ENCODE measurements around the gene HPSE.
"Not testable (repeated sequence)": the region's sequence is repeated elsewhere in the genome, so short reads cannot be mapped to it uniquely, and the experiment has no call there.

The HPSE gene

GRCh38 chr4:83282049-83282535, 52.6 kb downstream of the HPSE start:
- Histone ChIP-seq H3K27me3 (no peaks in the 10 kb centered on the region), H3K27ac (peak overlapping the region; percentile 25), H3K4me1 (ENCODE audit: control insufficient read depth in 1 of 2, insufficient read depth in 1 of 2, low read depth in 1 of 2, low read length in 1 of 2) (peaks cover 44 to 45% of the 10 kb centered on the region in 2 experiments), H3K9me3 (no peaks in the 10 kb centered on the region), H3K36me3 (peaks cover 17% of the 10 kb centered on the region), H3K4me3 (ENCODE audit: low read depth in 1 of 2, low read length in 1 of 2) (no peak overlapping the region)
- TF ChIP-seq CTCF (IDR thresholded peaks at IDR 0.05): peak; percentile 75

- no peak overlapping the region for H3K4me3 ChIP-seq (ENCODE audit: low read depth in 1 of 2, low read length in 1 of 2)
- peaks cover 19% of the 10 kb centered on the region for H3K36me3 ChIP-seq
- no peak for TF ChIP-seq CTCF (IDR thresholded peaks at IDR 0.05)
- peaks cover 42 to 43% of the 10 kb centered on the region in 2 experiments for H3K4me1 ChIP-seq (ENCODE audit: control insufficient read depth in 1 of 2, insufficient read depth in 1 of 2, low read depth in 1 of 2, low read length in 1 of 2)
- no peaks in the 10 kb centered on the region for H3K27me3 ChIP-seq
- H3K9me3 ChIP-seq: no peaks in the 10 kb centered on the region
- peak overlapping the region; percentile 25 for H3K27ac ChIP-seq
These were observed 53.3 kb downstream of the HPSE start for GRCh38 chr4:83281307-83281706.

- H3K27ac ChIP-seq: no peak overlapping the region
- no peak for TF ChIP-seq CTCF (IDR thresholded peaks at IDR 0.05)
- peaks cover 6 to 9% of the 10 kb centered on the region in 2 experiments for H3K4me1 ChIP-seq (ENCODE audit: control insufficient read depth in 1 of 2, insufficient read depth in 1 of 2, low read depth in 1 of 2, low read length in 1 of 2)
- H3K9me3 ChIP-seq: no peaks in the 10 kb centered on the region
- peaks cover 23% of the 10 kb centered on the region for H3K36me3 ChIP-seq
- no peaks in the 10 kb centered on the region for H3K27me3 ChIP-seq
- no peak overlapping the region for H3K4me3 ChIP-seq (ENCODE audit: low read depth in 1 of 2, low read length in 1 of 2)
These were observed 58.2 kb downstream of the HPSE start for GRCh38 chr4:83276299-83277040.

- H3K27me3 ChIP-seq: not testable (repeated sequence)
- H3K36me3 ChIP-seq: peaks cover 30% of the 10 kb centered on the region
These were observed 60.7 kb downstream of the HPSE start for GRCh38 chr4:83273926-83274325.

GRCh38 chr4:83272900-83273299, 61.7 kb downstream of the HPSE start:
- Histone ChIP-seq H3K27ac (peak overlapping the region; percentile 16), H3K4me3 (ENCODE audit: low read depth in 1 of 2, low read length in 1 of 2) (no peak overlapping the region), H3K27me3 (no peaks in the 10 kb centered on the region), H3K36me3 (peaks cover 21% of the 10 kb centered on the region), H3K4me1 (ENCODE audit: control insufficient read depth in 1 of 2, insufficient read depth in 1 of 2, low read depth in 1 of 2, low read length in 1 of 2) (peaks cover 4 to 11% of the 10 kb centered on the region in 2 experiments), H3K9me3 (no peaks in the 10 kb centered on the region)
- TF ChIP-seq CTCF (IDR thresholded peaks at IDR 0.05): no peak

More at GRCh38 chr4:83273926-83274325, 60.7 kb downstream of the HPSE start:
- H3K9me3 ChIP-seq; H3K27ac ChIP-seq; H3K4me3 ChIP-seq (ENCODE audit: low read depth in 1 of 2, low read length in 1 of 2); H3K4me1 ChIP-seq (ENCODE audit: control insufficient read depth in 1 of 2, insufficient read depth in 1 of 2, low read depth in 1 of 2, low read length in 1 of 2): not testable (repeated sequence)

GRCh38 chr4:83269256-83269655, 65.4 kb downstream of the HPSE start:
- peaks cover 33 to 44% of the 10 kb centered on the region in 2 experiments for H3K4me1 ChIP-seq (ENCODE audit: control insufficient read depth in 1 of 2, insufficient read depth in 1 of 2, low read depth in 1 of 2, low read length in 1 of 2)
- no peak overlapping the region for H3K4me3 ChIP-seq (ENCODE audit: low read depth in 1 of 2, low read length in 1 of 2)
- TF ChIP-seq CTCF (IDR thresholded peaks at IDR 0.05): no peak
- H3K27ac ChIP-seq: no peak overlapping the region
- H3K9me3 ChIP-seq: no peaks in the 10 kb centered on the region
- H3K36me3 ChIP-seq: peaks cover 11% of the 10 kb centered on the region
- H3K27me3 ChIP-seq: no peaks in the 10 kb centered on the region
